ENCODE data around the gene LDLRAD4.

The LDLRAD4 gene

GRCh38 chr18:13268158-13269012 is 49.8 kb downstream of the LDLRAD4 start:
- TF ChIP-seq CTCF (conservative IDR thresholded peaks at IDR 0.05; ENCODE audit: low read depth, low read length) = no peak
- Histone ChIP-seq H3K4me2 (no peak overlapping the region), H3K9ac (no peak overlapping the region), H2AFZ (ENCODE audit: low read depth) (no peak overlapping the region), H3K4me1 (ENCODE audit: low read depth, poor library complexity, severe bottlenecking) (no peaks in the 10 kb centered on the region), H3K27ac (no peak overlapping the region), H3K4me3 (IDR thresholded peaks at IDR 0.05; ENCODE audit: insufficient read depth, low read depth, low read length) (no peak overlapping the region), H4K20me1 (ENCODE audit: insufficient read depth) (no peaks in the 10 kb centered on the region), H3K79me2 (ENCODE audit: insufficient read depth, low read depth) (no peaks in the 10 kb centered on the region), H3K27me3 (ENCODE audit: insufficient read depth, low read depth) (no peaks in the 10 kb centered on the region), H3K36me3 (ENCODE audit: insufficient read depth) (no peaks in the 10 kb centered on the region)

- Histone ChIP-seq H3K79me2 (ENCODE audit: insufficient read depth, low read depth) (no peaks in the 10 kb centered on the region), H3K4me3 (IDR thresholded peaks at IDR 0.05; ENCODE audit: insufficient read depth, low read depth, low read length) (no peak overlapping the region), H2AFZ (ENCODE audit: low read depth) (no peak overlapping the region), H3K27me3 (ENCODE audit: insufficient read depth, low read depth) (no peaks in the 10 kb centered on the region), H3K36me3 (ENCODE audit: insufficient read depth) (no peaks in the 10 kb centered on the region), H3K27ac (no peak overlapping the region), H4K20me1 (ENCODE audit: insufficient read depth) (no peaks in the 10 kb centered on the region), H3K4me2 (no peak overlapping the region), H3K9ac (no peak overlapping the region), H3K4me1 (ENCODE audit: low read depth, poor library complexity, severe bottlenecking) (no peaks in the 10 kb centered on the region)
- TF ChIP-seq CTCF (conservative IDR thresholded peaks at IDR 0.05; ENCODE audit: low read depth, low read length) = no peak
Measured at GRCh38 chr18:13269013-13269280, 50.4 kb downstream of the LDLRAD4 start.

GRCh38 chr18:13269521-13270011 is 51.0 kb downstream of the LDLRAD4 start:
- H3K27ac ChIP-seq = no peak overlapping the region
- H3K9ac ChIP-seq = no peak overlapping the region
- no peak overlapping the region for H3K4me2 ChIP-seq

GRCh38 chr18:13270279-13270855 is 51.8 kb downstream of the LDLRAD4 start:
- Histone ChIP-seq H3K79me2 (ENCODE audit: insufficient read depth, low read depth) (no peaks in the 10 kb centered on the region), H3K27ac (no peak overlapping the region), H3K9ac (no peak overlapping the region), H3K4me2 (no peak overlapping the region), H3K4me1 (ENCODE audit: low read depth, poor library complexity, severe bottlenecking) (no peaks in the 10 kb centered on the region), H2AFZ (ENCODE audit: low read depth) (no peak overlapping the region), H3K4me3 (IDR thresholded peaks at IDR 0.05; ENCODE audit: insufficient read depth, low read depth, low read length) (no peak overlapping the region), H3K27me3 (ENCODE audit: insufficient read depth, low read depth) (no peaks in the 10 kb centered on the region), H4K20me1 (ENCODE audit: insufficient read depth) (no peaks in the 10 kb centered on the region), H3K36me3 (ENCODE audit: insufficient read depth) (no peaks in the 10 kb centered on the region)
- TF ChIP-seq CTCF (conservative IDR thresholded peaks at IDR 0.05; ENCODE audit: low read depth, low read length) = no peak

More at GRCh38 chr18:13269521-13270011, 51.0 kb downstream of the LDLRAD4 start:
- Histone ChIP-seq H4K20me1 (ENCODE audit: insufficient read depth) (no peaks in the 10 kb centered on the region), H2AFZ (ENCODE audit: low read depth) (no peak overlapping the region), H3K4me3 (IDR thresholded peaks at IDR 0.05; ENCODE audit: insufficient read depth, low read depth, low read length) (no peak overlapping the region), H3K27me3 (ENCODE audit: insufficient read depth, low read depth) (no peaks in the 10 kb centered on the region), H3K36me3 (ENCODE audit: insufficient read depth) (no peaks in the 10 kb centered on the region), H3K79me2 (ENCODE audit: insufficient read depth, low read depth) (no peaks in the 10 kb centered on the region), H3K4me1 (ENCODE audit: low read depth, poor library complexity, severe bottlenecking) (no peaks in the 10 kb centered on the region)
- no peak for TF ChIP-seq CTCF (conservative IDR thresholded peaks at IDR 0.05; ENCODE audit: low read depth, low read length)
